Measurements from ENCODE around the gene AFF2. TPM values are rescaled to one million over a fixed set of nuclear protein-coding genes. Genes with fewer than 3 reads are reported as not detected.

Gene AFF2
- total and polyA plus RNA-seq, 8 donors, result 0.10 to 84.0 (median 0.72) TPM; not detected in 3

DNA sequence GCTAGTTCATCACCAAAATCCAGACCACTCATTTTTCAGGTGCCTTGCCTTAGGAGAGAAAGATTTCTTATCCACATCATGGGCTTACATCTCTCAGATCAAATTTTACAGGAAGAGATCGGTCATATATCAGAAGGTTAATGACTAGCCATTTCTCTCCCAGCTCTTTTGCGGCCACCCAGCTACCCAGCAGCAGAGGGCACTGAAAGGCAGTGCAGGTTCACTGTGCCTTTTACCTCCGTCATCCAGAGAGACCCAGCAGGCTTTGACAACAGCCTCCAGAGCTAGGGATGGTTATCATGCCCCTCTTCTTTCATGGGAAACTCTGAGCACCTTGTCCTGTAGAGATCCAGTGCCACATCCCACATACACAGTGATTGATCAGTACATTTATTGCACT, 384.8 kb downstream of the AFF2 start:
- Histone ChIP-seq H3K27ac (no peak overlapping the region), H3K27me3 (no peaks in the 10 kb centered on the region), H3K36me3 (no peaks in the 10 kb centered on the region), H3K9me3 (no peaks in the 10 kb centered on the region), H3K4me3 (no peak overlapping the region), H3K4me1 (no peaks in the 10 kb centered on the region)
- TF ChIP-seq, protein P1, sequence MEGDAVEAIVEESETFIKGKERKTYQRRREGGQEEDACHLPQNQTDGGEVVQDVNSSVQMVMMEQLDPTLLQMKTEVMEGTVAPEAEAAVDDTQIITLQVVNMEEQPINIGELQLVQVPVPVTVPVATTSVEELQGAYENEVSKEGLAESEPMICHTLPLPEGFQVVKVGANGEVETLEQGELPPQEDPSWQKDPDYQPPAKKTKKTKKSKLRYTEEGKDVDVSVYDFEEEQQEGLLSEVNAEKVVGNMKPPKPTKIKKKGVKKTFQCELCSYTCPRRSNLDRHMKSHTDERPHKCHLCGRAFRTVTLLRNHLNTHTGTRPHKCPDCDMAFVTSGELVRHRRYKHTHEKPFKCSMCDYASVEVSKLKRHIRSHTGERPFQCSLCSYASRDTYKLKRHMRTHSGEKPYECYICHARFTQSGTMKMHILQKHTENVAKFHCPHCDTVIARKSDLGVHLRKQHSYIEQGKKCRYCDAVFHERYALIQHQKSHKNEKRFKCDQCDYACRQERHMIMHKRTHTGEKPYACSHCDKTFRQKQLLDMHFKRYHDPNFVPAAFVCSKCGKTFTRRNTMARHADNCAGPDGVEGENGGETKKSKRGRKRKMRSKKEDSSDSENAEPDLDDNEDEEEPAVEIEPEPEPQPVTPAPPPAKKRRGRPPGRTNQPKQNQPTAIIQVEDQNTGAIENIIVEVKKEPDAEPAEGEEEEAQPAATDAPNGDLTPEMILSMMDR (IDR thresholded peaks at IDR 0.05), result no peak
- TF ChIP-seq POLR2AphosphoS5 (IDR thresholded peaks at IDR 0.05) (no peak), POLR2A (IDR thresholded peaks at IDR 0.05) (no peak), EP300 (IDR thresholded peaks at IDR 0.05) (no peak)
- no peak for DNase-seq
- intact Hi-C loops (cut with DNase I; ENCODE audit: low total_unique reads), result no loop called here
- WGBS, 5 donors, result 43 to 74% (median 56%) methylated on average over 3 of the region's 3 CpGs

DNA sequence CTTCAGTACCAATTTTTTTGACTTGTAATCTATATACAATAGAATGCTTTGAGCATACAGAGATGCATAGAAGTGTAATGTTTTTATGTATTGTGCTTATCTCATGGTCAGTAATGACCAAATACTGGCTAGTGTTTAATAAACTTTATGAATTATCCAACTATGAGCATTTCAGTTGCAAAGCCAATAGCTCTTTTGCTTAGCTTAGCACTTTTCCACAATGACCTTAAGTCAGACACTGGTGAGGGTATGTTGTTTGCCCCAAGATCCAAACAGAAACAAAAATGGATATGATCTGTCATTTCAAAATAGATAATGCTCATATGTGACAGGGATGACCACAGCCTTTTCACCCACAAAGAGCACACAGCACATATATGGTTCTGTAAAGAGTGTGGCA, 393.0 kb downstream of the AFF2 start:
- no peaks in the 10 kb centered on the region for H3K36me3 ChIP-seq
- no peak overlapping the region for H3K27ac ChIP-seq
- H3K4me3 ChIP-seq, result no peak overlapping the region
- no peaks in the 10 kb centered on the region for H3K4me1 ChIP-seq
- no peaks in the 10 kb centered on the region for H3K27me3 ChIP-seq
- DNase-seq, result no peak
- intact Hi-C loops (cut with DNase I; ENCODE audit: low total_unique reads), result no loop called here
- no peak for TF ChIP-seq POLR2A (IDR thresholded peaks at IDR 0.05)
- TF ChIP-seq, protein P1 (IDR thresholded peaks at IDR 0.05), result no peak
- no peak for TF ChIP-seq POLR2AphosphoS5 (IDR thresholded peaks at IDR 0.05)
- no peak for TF ChIP-seq EP300 (IDR thresholded peaks at IDR 0.05)
- H3K9me3 ChIP-seq, result no peaks in the 10 kb centered on the region

DNA sequence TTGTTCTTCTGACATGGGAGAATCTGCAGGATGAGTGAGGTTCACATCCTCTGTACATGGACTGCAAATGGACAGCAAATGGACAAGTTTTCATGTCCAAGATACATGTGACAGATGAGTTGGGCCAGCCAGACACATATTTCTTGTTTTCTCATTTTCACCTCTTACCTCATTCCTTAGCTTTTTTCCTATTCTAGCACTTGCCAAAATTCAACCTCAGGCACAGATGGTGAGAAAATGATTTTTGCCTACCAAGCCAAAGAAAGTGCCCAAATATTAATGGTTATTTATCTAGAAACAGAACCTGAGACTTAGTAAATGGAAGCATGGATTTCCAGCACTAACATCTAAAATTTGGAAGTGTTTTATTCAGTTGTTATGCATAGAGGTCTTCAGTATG, 402.2 kb downstream of the AFF2 start:
- no peak overlapping the region for H3K4me3 ChIP-seq
- DNase-seq, result no peak
- no peaks in the 10 kb centered on the region for H3K4me1 ChIP-seq
- H3K36me3 ChIP-seq, result no peaks in the 10 kb centered on the region
- no peaks in the 10 kb centered on the region for H3K27me3 ChIP-seq
- H3K27ac ChIP-seq, result no peak overlapping the region
- H3K9me3 ChIP-seq, result peaks cover 0 to 6% (median 0%) of the 10 kb centered on the region in 4 donors
- intact Hi-C loops (cut with DNase I; ENCODE audit: low total_unique reads), result no loop called here
- no peak for TF ChIP-seq POLR2A (IDR thresholded peaks at IDR 0.05)
- TF ChIP-seq, protein P1 (IDR thresholded peaks at IDR 0.05), result no peak
- TF ChIP-seq POLR2AphosphoS5 (IDR thresholded peaks at IDR 0.05), result no peak
- no peak for TF ChIP-seq EP300 (IDR thresholded peaks at IDR 0.05)

DNA sequence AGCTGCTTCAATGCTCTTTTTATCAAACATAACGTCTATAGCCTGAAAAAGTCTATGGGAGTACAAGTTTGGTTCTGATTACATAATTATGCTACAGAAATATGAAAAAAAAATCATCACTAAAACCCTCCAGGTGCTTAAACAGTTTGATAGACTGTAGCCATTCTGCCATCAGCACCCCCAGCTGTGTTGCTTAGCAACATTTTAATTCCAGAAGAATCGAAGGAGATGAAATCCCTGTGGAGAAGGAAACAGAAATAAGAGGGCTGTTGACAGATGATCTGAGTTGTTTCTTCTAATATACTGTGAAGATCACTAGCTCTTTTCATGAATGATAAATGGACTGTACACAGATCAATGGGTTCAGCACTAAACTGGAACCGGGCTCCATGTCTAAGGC, 402.8 kb downstream of the AFF2 start:
- no peaks in the 10 kb centered on the region for H3K4me1 ChIP-seq
- intact Hi-C loops (cut with DNase I; ENCODE audit: low total_unique reads), result no loop called here
- no peak overlapping the region for H3K27ac ChIP-seq
- TF ChIP-seq, protein P1 (IDR thresholded peaks at IDR 0.05), result no peak
- TF ChIP-seq EP300 (IDR thresholded peaks at IDR 0.05) (no peak), POLR2A (IDR thresholded peaks at IDR 0.05) (no peak), POLR2AphosphoS5 (IDR thresholded peaks at IDR 0.05) (no peak)
- no peak for DNase-seq
- H3K4me3 ChIP-seq, result no peak overlapping the region
- peaks cover 0 to 6% (median 0%) of the 10 kb centered on the region in 4 donors for H3K9me3 ChIP-seq
- H3K27me3 ChIP-seq, result no peaks in the 10 kb centered on the region
- H3K36me3 ChIP-seq, result no peaks in the 10 kb centered on the region
- 72 to 83% (median 77%) methylated on average over 3 of the region's 3 CpGs for WGBS, 5 donors
